Mammary epithelial cell (primary cell): Measurements from ENCODE around the gene GALNT17.

ENCODE experiments used
- CTCF ChIP-seq, 2 donors: IDR thresholded peaks in 1 of 2; conservative IDR thresholded peaks in 1 of 2; 2 replicates each; pipeline ENCODE4 v1.5.1; 2011 to 2012; ENCODE audit warnings: inconsistent platforms in 2 of 2, low read length in 2 of 2, mild to moderate bottlenecking in 2 of 2, control low read depth in 1 of 2, low read depth in 1 of 2; ENCODE audit not compliant: insufficient read depth in 1 of 2; ENCODE audit errors: extremely low read depth in 1 of 2
- EZH2 ChIP-seq: IDR thresholded peaks from 2 replicates; pipeline ENCODE4 v1.6.1; 2012; ENCODE audit warnings: low read length, inconsistent platforms, borderline replicate concordance

DNA sequence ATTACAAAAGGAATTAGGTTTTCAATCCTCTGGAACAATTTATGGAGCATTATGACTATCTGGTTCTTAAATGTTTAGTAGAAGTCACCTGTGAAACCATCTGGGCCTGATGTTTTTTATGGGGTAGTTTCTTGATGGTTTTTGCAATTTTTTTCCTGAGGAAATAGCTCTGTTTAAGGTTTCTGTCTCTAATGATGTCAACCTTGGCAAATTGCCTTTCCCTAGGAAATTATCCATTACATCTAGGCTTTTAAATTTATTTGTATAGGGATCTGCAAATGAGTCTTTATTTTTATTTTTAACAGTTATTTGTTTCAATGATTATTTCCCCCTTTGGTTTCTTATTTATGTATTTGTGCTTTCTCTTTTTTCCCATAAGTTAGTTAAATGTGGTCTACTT, 222.8 kb downstream of the GALNT17 start:
- TF ChIP-seq CTCF (conservative IDR thresholded peaks at IDR 0.05 in 1 of 2, IDR thresholded peaks at IDR 0.05 in 1 of 2; ENCODE audit: extremely low read depth in 1 of 2, insufficient read depth in 1 of 2, low read depth in 1 of 2, low read length in 2 of 2): no peak
- TF ChIP-seq EZH2: no peak
